Neural crest cell (in vitro differentiated cells): ENCODE measurements around the gene CABLES2. TPM values are rescaled to one million over a fixed set of nuclear protein-coding genes. Genes with fewer than 3 reads are reported as not detected.
A peak's percentile ranks its signal among the peaks of the same experiment; 100 is the strongest.

Experiments
- DNase-seq: peaks from one replicate; pipeline ENCODE4 v3.0.0; 2021; ENCODE audit warnings: low read depth, mixed read lengths, low spot score
- H3K27ac Mint-ChIP-seq: one replicate; pipeline ENCODE4 v1.8.0; 2021; ENCODE audit warnings: mild to moderate bottlenecking, mixed read lengths; ENCODE audit not compliant: unreplicated experiment
- H3K27me3 Mint-ChIP-seq: 2 replicates; pipeline ENCODE4 v1.8.0; 2021; ENCODE audit warnings: low read depth, mild to moderate bottlenecking, mixed read lengths
- H3K36me3 Mint-ChIP-seq: 2 replicates; pipeline ENCODE4 v1.8.0; 2021; ENCODE audit warnings: low read depth, mild to moderate bottlenecking, mixed read lengths
- H3K4me1 Mint-ChIP-seq: 2 replicates; pipeline ENCODE4 v1.8.0; 2021; ENCODE audit warnings: mixed read lengths
- H3K4me3 Mint-ChIP-seq: one replicate; pipeline ENCODE4 v1.8.0; 2021; ENCODE audit warnings: mild to moderate bottlenecking, mixed read lengths
- H3K9me3 Mint-ChIP-seq: 2 replicates; pipeline ENCODE4 v1.8.0; 2021; ENCODE audit warnings: mixed read lengths
- CTCF ChIP-seq: fragments of 200-600 bp; sonication (generic); conservative IDR thresholded peaks from 2 replicates; pipeline ENCODE4 v1.5.0; 2021; ENCODE audit warnings: antibody characterized with exemption, mild to moderate bottlenecking
- total RNA-seq: library from RNA; stranded (reverse); gene quantifications from 2 replicates; pipeline ENCODE4 v1.2.1, GENCODE V29; 2021

Gene CABLES2
- total RNA-seq, 1 donor from 2014 or later = 26.6 TPM

DNA sequence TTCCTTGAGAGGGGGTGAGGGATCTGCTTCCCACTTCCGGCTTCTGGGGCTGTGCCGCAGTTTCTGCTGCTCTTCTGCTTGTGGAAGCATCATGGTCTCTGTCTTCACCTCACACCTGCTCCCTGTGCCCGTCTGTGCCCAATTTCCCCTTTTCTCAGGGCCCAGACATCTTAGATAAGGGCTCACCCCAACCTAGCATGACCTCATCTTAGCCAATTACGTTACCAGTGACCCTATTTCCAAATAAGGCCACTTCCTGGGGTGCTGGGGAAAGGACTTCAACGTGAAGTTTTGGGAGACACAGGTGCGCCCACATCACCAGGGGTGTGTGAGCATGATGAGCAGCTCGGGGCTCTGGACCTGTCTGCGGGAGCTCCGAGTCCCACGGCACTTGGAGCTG is 41.0 kb upstream of the CABLES2 start:
- no peak for TF ChIP-seq CTCF
- no peaks in the 10 kb centered on the region for H3K27me3 Mint-ChIP-seq
- H3K4me3 Mint-ChIP-seq = no peak overlapping the region
- no peak overlapping the region for H3K27ac Mint-ChIP-seq
- no peak for DNase-seq
- H3K4me1 Mint-ChIP-seq = peaks cover 21% of the 10 kb centered on the region
- H3K9me3 Mint-ChIP-seq = no peaks in the 10 kb centered on the region
- no peaks in the 10 kb centered on the region for H3K36me3 Mint-ChIP-seq

DNA sequence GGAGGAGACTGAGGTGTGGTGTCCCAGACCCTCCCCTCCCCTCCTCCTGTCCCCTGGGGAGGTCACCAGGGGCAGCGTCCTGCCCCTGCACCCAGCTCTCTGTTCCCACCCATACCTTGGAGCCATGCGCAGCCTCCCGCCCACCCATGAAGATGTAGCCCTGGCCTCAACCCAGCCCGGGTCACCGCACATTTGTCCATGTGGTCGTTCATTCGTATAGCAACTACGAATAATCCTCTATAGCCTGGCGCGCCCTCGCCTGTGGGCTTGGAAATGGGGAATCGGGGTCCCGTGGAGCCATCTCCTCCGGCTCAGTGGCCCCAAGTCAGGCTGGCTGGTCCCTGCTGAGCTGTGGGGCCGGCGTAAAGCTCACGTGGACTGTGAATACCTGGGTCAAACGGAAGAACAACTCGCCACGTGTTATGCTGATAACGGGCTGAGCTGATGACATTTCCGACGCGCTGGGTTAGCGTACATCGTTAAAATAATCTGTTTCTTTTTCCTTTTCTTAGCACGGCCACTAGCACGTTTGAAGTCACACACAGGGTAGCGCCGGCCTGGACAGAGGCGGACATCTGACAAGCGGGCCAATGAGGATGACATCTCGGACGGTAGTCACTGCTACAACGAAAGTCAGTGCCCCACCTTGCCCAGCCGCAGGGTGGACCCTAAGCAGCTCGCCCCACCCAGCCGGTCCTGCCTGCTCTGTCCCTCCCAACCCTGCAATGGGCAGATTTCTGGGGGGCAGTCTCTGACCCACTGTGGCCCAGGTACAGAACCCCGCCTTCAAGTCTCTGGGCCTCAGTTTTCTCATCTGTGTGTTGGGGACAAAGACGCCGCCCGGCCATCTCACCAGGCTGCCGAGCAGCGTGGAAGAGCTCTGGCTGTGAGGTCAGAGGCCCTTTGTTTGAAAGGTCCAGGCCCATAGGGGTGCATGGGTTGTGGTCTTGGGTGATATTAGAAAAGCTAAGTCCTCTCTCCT is 40.1 kb upstream of the CABLES2 start:
- H3K27me3 Mint-ChIP-seq = no peaks in the 10 kb centered on the region
- peak overlapping the region; percentile 31 for H3K27ac Mint-ChIP-seq
- DNase-seq = no peak
- no peak overlapping the region for H3K4me3 Mint-ChIP-seq
- no peaks in the 10 kb centered on the region for H3K9me3 Mint-ChIP-seq
- H3K4me1 Mint-ChIP-seq = peaks cover 21% of the 10 kb centered on the region
- no peak for TF ChIP-seq CTCF
- no peaks in the 10 kb centered on the region for H3K36me3 Mint-ChIP-seq

DNA sequence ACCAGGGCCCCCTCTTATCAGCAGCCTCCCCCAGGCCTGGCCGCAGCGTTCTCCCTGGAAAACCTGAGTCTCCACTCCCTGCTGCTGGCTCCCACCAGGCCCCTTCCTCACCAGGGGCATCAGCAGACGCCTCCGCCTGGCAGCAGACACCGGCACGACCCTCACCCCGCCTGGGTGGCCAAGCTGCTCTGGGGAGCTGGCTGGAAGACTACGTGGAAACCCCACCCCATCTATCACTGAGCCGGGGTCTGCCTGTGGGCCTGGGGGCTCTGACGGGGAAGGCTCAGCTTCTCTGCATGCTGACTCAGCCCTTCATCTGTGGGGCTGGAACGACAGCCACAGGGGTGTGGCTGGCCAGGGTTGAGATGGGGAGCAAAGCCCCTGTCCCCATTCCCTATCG is 39.4 kb upstream of the CABLES2 start:
- no peak for TF ChIP-seq CTCF
- Mint-ChIP-seq H3K27me3 (no peaks in the 10 kb centered on the region), H3K27ac (no peak overlapping the region), H3K36me3 (no peaks in the 10 kb centered on the region), H3K9me3 (no peaks in the 10 kb centered on the region), H3K4me3 (no peak overlapping the region), H3K4me1 (peaks cover 21% of the 10 kb centered on the region)
- DNase-seq = no peak

DNA sequence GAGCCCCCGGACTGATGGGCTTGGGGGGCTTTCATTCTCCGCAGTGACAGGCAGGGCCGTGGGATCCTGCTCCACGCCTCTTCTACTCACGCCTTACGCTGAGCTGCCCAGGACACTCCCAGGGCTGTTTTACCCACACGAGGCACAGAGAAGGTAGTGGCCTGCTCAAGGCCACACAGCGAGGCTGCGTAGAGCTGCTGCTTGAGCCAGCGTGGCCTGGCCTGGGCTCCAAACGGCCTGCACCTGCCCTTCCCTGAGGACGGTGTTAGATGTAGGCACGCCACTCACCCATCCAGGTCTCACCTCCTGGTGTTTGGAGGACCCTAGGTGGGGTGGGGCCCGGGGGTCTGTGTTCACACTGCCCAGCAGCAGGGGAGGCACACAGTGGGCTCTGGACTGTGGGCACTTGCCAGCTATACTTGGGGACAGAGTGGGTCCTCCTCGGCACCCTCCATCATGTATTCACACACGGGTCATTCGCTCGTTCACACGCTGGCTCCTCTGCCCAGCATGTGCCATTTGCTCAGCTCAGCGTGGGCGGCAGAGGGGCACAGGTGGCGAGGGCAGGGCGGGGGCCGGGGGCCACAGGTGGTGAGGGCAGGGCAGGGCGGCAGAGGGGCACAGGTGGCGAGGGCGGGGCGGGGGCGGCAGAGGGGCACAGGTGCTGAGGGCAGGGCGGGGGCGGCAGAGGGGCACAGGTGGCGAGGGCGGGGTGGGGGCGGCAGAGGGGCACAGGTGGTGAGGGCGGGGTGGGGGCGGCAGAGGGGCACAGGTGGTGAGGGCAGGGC is 38.7 kb upstream of the CABLES2 start:
- H3K4me3 Mint-ChIP-seq = no peak overlapping the region
- H3K27me3 Mint-ChIP-seq = no peaks in the 10 kb centered on the region
- no peak overlapping the region for H3K27ac Mint-ChIP-seq
- H3K4me1 Mint-ChIP-seq = peaks cover 21% of the 10 kb centered on the region
- no peak for DNase-seq
- no peaks in the 10 kb centered on the region for H3K9me3 Mint-ChIP-seq
- no peaks in the 10 kb centered on the region for H3K36me3 Mint-ChIP-seq
- no peak for TF ChIP-seq CTCF

- Mint-ChIP-seq H3K4me3 (no peak overlapping the region), H3K4me1 (peaks cover 16% of the 10 kb centered on the region)
Measured at GRCh38 chr20:62444286-62444685, 37.2 kb upstream of the CABLES2 start.

More at GRCh38 chr20:62444286-62444685, 37.2 kb upstream of the CABLES2 start:
- no peak for DNase-seq
- Mint-ChIP-seq H3K27me3 (no peaks in the 10 kb centered on the region), H3K9me3 (no peaks in the 10 kb centered on the region), H3K36me3 (no peaks in the 10 kb centered on the region), H3K27ac (no peak overlapping the region)
- TF ChIP-seq CTCF = no peak
